ENCODE results near the gene CFAP97D2.
A peak's percentile ranks its signal among the peaks of the same experiment; 100 is the strongest.

Gene CFAP97D2

DNA sequence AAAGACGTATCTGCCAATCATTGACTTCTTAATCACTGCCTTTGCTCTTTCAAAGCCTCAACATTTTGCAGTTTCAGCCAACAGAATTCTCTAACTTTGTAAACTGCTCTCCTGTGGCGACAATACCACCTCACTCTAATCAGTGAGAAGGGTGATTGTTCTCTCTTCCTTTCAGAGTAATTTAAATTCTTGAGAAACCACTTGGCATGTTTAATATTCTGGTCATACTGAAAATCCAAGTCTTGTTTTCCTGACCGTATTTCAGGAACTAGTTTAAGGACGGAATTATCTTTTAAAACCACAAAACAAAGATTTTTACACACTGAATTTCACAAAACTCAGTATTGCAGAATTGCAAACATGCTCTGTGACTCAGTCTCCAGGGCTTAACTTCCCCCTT, 50.4 kb downstream of the CFAP97D2 start:
- Histone ChIP-seq H3K27me3 (ENCODE audit: control insufficient read depth in 1 of 2, insufficient read depth in 1 of 2, low read length in 2 of 2) (peaks cover 17 to 23% of the 10 kb centered on the region in 2 experiments), H3K23ac (ENCODE audit: low read length in 2 of 2) (no peak overlapping the region), H2BK15ac (ENCODE audit: low read depth, poor library complexity, severe bottlenecking) (no peak overlapping the region), H2BK12ac (ENCODE audit: low read length in 2 of 2) (no peak overlapping the region), H4K8ac (ENCODE audit: low read length) (no peak overlapping the region), H3K14ac (ENCODE audit: low read length in 2 of 2) (no peak overlapping the region), H2BK5ac (ENCODE audit: low read depth, low read length, poor library complexity, severe bottlenecking) (no peak overlapping the region), H3K9ac (ENCODE audit: low read length) (peak overlapping the region; percentile 31), H3K18ac (ENCODE audit: low read depth in 1 of 2, low read length in 2 of 2) (no peak overlapping the region), H2BK120ac (ENCODE audit: low read depth, low read length) (no peak overlapping the region), H3K9me3 (ENCODE audit: control insufficient read depth, low read length) (no peaks in the 10 kb centered on the region), H4K91ac (ENCODE audit: low read length) (no peak overlapping the region), H2AFZ (ENCODE audit: low read depth, low read length) (no peak overlapping the region), H3K27ac (ENCODE audit: low read length, poor library complexity, severe bottlenecking) (no peak overlapping the region), H3K4me1 (ENCODE audit: control insufficient read depth, insufficient read depth, low read depth, low read length) (peaks cover 15% of the 10 kb centered on the region), H3K79me1 (replicated peaks; ENCODE audit: low read length, poor library complexity, severe bottlenecking) (no peaks in the 10 kb centered on the region), H3K4me2 (ENCODE audit: low read length, poor library complexity, severe bottlenecking) (no peak overlapping the region), H3K4me3 (ENCODE audit: insufficient read depth in 1 of 2, low read depth in 1 of 2, low read length in 2 of 2) (no peak overlapping the region), H2AK5ac (ENCODE audit: low read length, severe bottlenecking) (no peak overlapping the region), H3K4ac (ENCODE audit: low read depth in 1 of 2, low read length in 2 of 2) (no peak overlapping the region), H3K36me3 (ENCODE audit: control insufficient read depth in 1 of 2, insufficient read depth in 2 of 2, low read depth in 1 of 2, low read length in 2 of 2) (no peaks in the 10 kb centered on the region)
- no peak for DNase-seq
- 73% methylated on average over 3 of the region's 4 CpGs for WGBS

DNA sequence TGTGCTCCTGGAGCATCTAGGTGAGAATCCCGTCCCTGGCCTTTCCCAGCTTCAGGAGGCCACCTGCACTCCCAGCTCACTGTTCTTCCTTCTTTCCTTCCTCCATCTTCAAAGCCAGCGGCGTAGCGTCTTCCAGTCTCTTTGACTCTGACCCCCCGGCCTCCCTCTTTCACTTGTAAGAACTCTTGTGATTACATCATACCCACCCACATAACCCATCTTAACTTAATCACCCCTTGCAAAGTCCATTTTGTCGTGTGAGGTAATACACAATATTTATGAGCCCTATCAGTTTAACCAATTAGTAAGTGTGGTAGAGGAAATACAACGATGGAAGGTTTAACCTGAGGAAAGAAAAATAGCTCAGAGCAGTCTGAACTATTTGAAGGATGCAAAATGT, 51.1 kb downstream of the CFAP97D2 start:
- H3K14ac ChIP-seq (ENCODE audit: low read length in 2 of 2): no peak overlapping the region
- H3K27me3 ChIP-seq (ENCODE audit: control insufficient read depth in 1 of 2, insufficient read depth in 1 of 2, low read length in 2 of 2): peaks cover 17 to 23% of the 10 kb centered on the region in 2 experiments
- H3K23ac ChIP-seq (ENCODE audit: low read length in 2 of 2): no peak overlapping the region
- H3K4me1 ChIP-seq (ENCODE audit: control insufficient read depth, insufficient read depth, low read depth, low read length): peaks cover 16% of the 10 kb centered on the region
- H4K8ac ChIP-seq (ENCODE audit: low read length): no peak overlapping the region
- peak overlapping the region; percentile 31 for H3K9ac ChIP-seq (ENCODE audit: low read length)
- no peak overlapping the region for H2BK120ac ChIP-seq (ENCODE audit: low read depth, low read length)
- H3K4me2 ChIP-seq (ENCODE audit: low read length, poor library complexity, severe bottlenecking): no peak overlapping the region
- no peak overlapping the region for H3K4me3 ChIP-seq (ENCODE audit: insufficient read depth in 1 of 2, low read depth in 1 of 2, low read length in 2 of 2)
- H2BK15ac ChIP-seq (ENCODE audit: low read depth, poor library complexity, severe bottlenecking): no peak overlapping the region
- H3K18ac ChIP-seq (ENCODE audit: low read depth in 1 of 2, low read length in 2 of 2): no peak overlapping the region
- H2BK12ac ChIP-seq (ENCODE audit: low read length in 2 of 2): no peak overlapping the region
- no peaks in the 10 kb centered on the region for H3K79me1 ChIP-seq (replicated peaks; ENCODE audit: low read length, poor library complexity, severe bottlenecking)
- no peaks in the 10 kb centered on the region for H3K9me3 ChIP-seq (ENCODE audit: control insufficient read depth, low read length)
- WGBS: 47% methylated on average over 6 of the region's 7 CpGs
- DNase-seq: peak; percentile 18
- H3K36me3 ChIP-seq (ENCODE audit: control insufficient read depth in 1 of 2, insufficient read depth in 2 of 2, low read depth in 1 of 2, low read length in 2 of 2): no peaks in the 10 kb centered on the region
- no peak overlapping the region for H3K4ac ChIP-seq (ENCODE audit: low read depth in 1 of 2, low read length in 2 of 2)
- no peak overlapping the region for H3K27ac ChIP-seq (ENCODE audit: low read length, poor library complexity, severe bottlenecking)
- no peak overlapping the region for H2AFZ ChIP-seq (ENCODE audit: low read depth, low read length)
- no peak overlapping the region for H4K91ac ChIP-seq (ENCODE audit: low read length)
- H2AK5ac ChIP-seq (ENCODE audit: low read length, severe bottlenecking): no peak overlapping the region
- no peak overlapping the region for H2BK5ac ChIP-seq (ENCODE audit: low read depth, low read length, poor library complexity, severe bottlenecking)

DNA sequence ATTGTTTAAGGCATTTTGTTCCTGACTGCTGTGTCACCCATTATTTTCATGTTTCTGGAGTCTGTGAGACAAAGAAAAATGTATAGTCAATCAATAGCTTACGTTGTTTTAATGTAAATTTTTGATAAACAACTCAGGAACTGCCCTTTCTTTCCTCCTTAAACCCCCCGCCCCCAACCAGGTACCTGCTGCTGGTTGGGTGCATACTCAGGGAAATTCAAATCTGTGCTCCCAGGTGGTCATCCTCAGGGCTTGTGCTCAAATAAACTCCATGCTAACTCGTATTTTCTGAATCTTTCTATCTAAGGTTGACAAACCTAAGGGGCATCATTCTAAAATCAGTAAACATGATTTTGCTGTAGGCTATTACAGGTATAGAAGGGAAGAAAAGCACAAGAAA, 51.5 kb downstream of the CFAP97D2 start:
- Histone ChIP-seq H3K4me3 (ENCODE audit: insufficient read depth in 1 of 2, low read depth in 1 of 2, low read length in 2 of 2) (no peak overlapping the region), H3K27ac (ENCODE audit: low read length, poor library complexity, severe bottlenecking) (no peak overlapping the region), H4K91ac (ENCODE audit: low read length) (no peak overlapping the region), H3K23ac (ENCODE audit: low read length in 2 of 2) (no peak overlapping the region), H2BK5ac (ENCODE audit: low read depth, low read length, poor library complexity, severe bottlenecking) (no peak overlapping the region), H3K27me3 (ENCODE audit: control insufficient read depth in 1 of 2, insufficient read depth in 1 of 2, low read length in 2 of 2) (peaks cover 17 to 23% of the 10 kb centered on the region in 2 experiments), H4K8ac (ENCODE audit: low read length) (no peak overlapping the region), H2BK12ac (ENCODE audit: low read length in 2 of 2) (no peak overlapping the region), H3K4me2 (ENCODE audit: low read length, poor library complexity, severe bottlenecking) (no peak overlapping the region), H3K18ac (ENCODE audit: low read depth in 1 of 2, low read length in 2 of 2) (no peak overlapping the region), H3K9ac (ENCODE audit: low read length) (no peak overlapping the region), H2BK120ac (ENCODE audit: low read depth, low read length) (no peak overlapping the region), H3K79me1 (replicated peaks; ENCODE audit: low read length, poor library complexity, severe bottlenecking) (no peaks in the 10 kb centered on the region), H3K14ac (ENCODE audit: low read length in 2 of 2) (no peak overlapping the region), H2AFZ (ENCODE audit: low read depth, low read length) (no peak overlapping the region), H3K9me3 (ENCODE audit: control insufficient read depth, low read length) (no peaks in the 10 kb centered on the region), H2BK15ac (ENCODE audit: low read depth, poor library complexity, severe bottlenecking) (no peak overlapping the region), H3K4ac (ENCODE audit: low read depth in 1 of 2, low read length in 2 of 2) (no peak overlapping the region), H3K36me3 (ENCODE audit: control insufficient read depth in 1 of 2, insufficient read depth in 2 of 2, low read depth in 1 of 2, low read length in 2 of 2) (no peaks in the 10 kb centered on the region), H3K4me1 (ENCODE audit: control insufficient read depth, insufficient read depth, low read depth, low read length) (peaks cover 15% of the 10 kb centered on the region), H2AK5ac (ENCODE audit: low read length, severe bottlenecking) (no peak overlapping the region)
- no peak for DNase-seq
- WGBS: 46% methylated on average over 2 of the region's 3 CpGs

DNA sequence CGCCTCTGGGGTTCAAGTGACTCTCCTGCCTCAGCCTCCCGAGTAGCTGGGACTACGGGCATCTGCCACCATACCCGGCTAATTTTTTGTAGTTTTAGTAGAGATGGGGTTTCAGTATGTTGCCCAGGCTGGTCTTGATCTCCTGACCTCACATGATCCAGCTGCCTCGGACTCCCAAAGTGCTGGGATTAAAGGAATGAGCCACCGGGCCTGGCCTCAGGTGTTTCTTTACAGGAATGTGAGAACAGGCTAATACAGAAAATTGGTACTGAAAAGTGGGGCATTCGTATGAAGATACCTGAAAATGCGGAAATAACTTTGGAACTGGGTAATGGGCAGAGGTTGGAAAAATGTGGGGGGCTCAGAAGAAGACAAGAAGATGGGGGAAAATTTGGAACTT, 52.8 kb downstream of the CFAP97D2 start:
- Histone ChIP-seq H3K4ac (ENCODE audit: low read depth in 1 of 2, low read length in 2 of 2) (no peak overlapping the region), H3K18ac (ENCODE audit: low read depth in 1 of 2, low read length in 2 of 2) (no peak overlapping the region), H2BK12ac (ENCODE audit: low read length in 2 of 2) (no peak overlapping the region), H3K4me1 (ENCODE audit: control insufficient read depth, insufficient read depth, low read depth, low read length) (peaks cover 8% of the 10 kb centered on the region), H3K14ac (ENCODE audit: low read length in 2 of 2) (no peak overlapping the region), H3K9me3 (ENCODE audit: control insufficient read depth, low read length) (no peaks in the 10 kb centered on the region), H3K23ac (ENCODE audit: low read length in 2 of 2) (no peak overlapping the region), H2BK120ac (ENCODE audit: low read depth, low read length) (no peak overlapping the region), H2BK5ac (ENCODE audit: low read depth, low read length, poor library complexity, severe bottlenecking) (no peak overlapping the region), H3K4me2 (ENCODE audit: low read length, poor library complexity, severe bottlenecking) (no peak overlapping the region), H2AFZ (ENCODE audit: low read depth, low read length) (no peak overlapping the region), H4K8ac (ENCODE audit: low read length) (no peak overlapping the region), H4K91ac (ENCODE audit: low read length) (no peak overlapping the region), H3K27me3 (ENCODE audit: control insufficient read depth in 1 of 2, insufficient read depth in 1 of 2, low read length in 2 of 2) (peaks cover 17 to 23% of the 10 kb centered on the region in 2 experiments), H2BK15ac (ENCODE audit: low read depth, poor library complexity, severe bottlenecking) (no peak overlapping the region), H3K36me3 (ENCODE audit: control insufficient read depth in 1 of 2, insufficient read depth in 2 of 2, low read depth in 1 of 2, low read length in 2 of 2) (peaks cover 3 to 4% of the 10 kb centered on the region in 2 experiments), H3K79me1 (replicated peaks; ENCODE audit: low read length, poor library complexity, severe bottlenecking) (peaks cover 3% of the 10 kb centered on the region), H2AK5ac (ENCODE audit: low read length, severe bottlenecking) (no peak overlapping the region), H3K27ac (ENCODE audit: low read length, poor library complexity, severe bottlenecking) (no peak overlapping the region), H3K9ac (ENCODE audit: low read length) (no peak overlapping the region), H3K4me3 (ENCODE audit: insufficient read depth in 1 of 2, low read depth in 1 of 2, low read length in 2 of 2) (no peak overlapping the region)
- DNase-seq: no peak
- WGBS: 82% methylated on average over 8 of the region's 8 CpGs
